GM19099 (cell line): Measurements from ENCODE around the gene ARL15.

Experiments
- POLR2A ChIP-seq: IDR thresholded peaks from 3 replicates; pipeline ENCODE4 v1.6.1; 2011; ENCODE audit warnings: low read depth; ENCODE audit not compliant: insufficient read length; ENCODE audit errors: extremely low read depth

Gene ARL15

DNA sequence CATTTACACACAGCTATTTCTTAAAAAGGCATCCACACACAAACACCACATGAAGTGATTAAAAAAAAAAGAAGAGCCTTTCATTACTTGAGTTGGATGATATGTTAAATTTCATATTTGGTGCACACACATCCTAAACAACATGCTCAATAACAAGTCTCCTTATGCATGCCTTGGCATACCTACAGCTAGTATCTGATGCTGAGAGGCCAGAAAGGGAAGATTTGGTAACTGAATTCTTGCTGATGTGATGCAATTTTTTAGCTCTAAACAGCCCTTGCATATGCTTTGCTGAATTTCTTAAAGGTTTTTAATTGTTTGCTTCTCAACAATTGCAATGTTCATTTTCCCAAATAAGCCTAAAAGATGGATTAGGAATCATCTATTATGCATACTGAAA lies 338.8 kb downstream of the ARL15 start:
- no peak for TF ChIP-seq POLR2A

DNA sequence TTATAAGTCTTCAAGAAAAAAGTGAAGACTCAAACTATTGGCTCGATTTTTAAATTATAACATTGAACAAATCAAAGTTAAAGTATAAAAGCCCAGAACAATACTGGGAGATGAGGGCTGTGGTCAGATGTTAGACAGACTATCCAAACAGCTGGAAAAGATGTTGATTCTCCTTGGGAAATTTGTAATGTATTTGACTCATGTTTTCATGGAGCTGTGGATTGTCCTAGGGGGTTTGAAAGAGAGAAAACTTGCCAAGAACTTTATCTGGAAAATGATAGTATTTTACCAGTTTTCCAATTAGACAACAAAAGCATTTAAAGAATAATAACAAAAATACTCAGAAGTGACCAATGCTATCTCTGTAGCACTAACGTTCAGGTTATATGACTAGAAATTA lies 339.2 kb downstream of the ARL15 start:
- no peak for TF ChIP-seq POLR2A

DNA sequence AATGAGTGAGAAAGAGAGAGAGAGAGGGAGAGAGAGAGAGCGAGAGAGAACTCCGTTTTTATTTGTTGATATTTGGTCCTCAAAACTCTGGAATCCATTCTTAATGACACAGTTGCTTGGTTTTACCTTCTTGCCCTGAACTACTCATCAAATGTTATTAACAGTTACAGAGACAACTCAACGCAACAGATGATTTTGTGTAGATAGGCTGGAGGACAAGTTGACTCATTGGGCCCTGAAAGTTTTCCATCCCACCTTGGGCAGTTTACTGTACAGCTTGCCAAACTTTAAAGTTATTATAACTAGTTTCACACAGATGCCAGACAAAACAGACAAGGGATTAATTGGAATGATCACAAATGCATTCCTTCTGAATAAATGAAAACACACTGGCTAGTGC lies 339.9 kb downstream of the ARL15 start:
- TF ChIP-seq POLR2A = no peak

DNA sequence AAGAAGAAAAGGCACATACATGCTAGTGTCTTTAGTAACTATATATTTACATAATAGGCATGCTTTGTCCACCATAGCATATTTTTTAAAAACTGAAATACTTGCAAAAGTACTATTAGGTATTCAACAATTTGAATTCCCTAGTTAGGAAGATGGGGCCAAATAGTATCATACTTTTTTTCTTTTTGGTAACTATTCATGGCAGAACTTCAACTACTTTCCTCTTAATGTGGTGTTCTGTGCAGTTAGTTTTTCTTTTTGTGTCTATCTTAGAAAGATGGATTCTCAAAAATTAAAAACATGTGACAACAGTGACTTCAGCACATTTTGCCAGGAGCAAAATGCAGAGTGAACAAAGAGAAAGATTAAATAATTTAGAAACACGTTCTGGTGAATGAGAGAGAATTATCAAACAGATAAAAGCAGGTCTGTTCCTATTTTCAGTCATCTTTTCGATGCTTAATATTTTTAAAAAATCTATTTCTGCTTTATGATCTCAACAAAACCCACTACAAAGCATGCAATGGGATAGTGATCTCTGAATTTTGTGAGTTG lies 341.1 kb downstream of the ARL15 start:
- no peak for TF ChIP-seq POLR2A

DNA sequence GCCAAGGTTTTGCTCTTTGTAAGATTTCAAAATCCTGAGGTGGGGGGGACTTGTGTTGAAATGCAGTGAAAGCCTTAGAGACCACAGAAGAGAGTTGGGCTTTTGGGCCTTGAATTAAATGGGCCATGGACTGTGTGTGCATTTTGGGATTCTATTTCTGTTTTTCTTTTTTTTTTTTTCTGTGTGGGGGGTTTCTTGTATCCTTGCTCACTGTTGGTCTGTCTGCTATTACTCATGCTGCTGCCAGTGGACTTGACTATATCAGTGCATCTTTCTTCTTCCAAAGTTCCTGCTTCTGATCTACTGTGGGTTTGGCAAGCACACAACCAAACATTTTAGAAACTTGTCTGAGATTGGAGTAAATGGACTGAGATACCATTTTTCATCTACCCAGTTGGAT lies 344.9 kb downstream of the ARL15 start:
- TF ChIP-seq POLR2A = no peak

DNA sequence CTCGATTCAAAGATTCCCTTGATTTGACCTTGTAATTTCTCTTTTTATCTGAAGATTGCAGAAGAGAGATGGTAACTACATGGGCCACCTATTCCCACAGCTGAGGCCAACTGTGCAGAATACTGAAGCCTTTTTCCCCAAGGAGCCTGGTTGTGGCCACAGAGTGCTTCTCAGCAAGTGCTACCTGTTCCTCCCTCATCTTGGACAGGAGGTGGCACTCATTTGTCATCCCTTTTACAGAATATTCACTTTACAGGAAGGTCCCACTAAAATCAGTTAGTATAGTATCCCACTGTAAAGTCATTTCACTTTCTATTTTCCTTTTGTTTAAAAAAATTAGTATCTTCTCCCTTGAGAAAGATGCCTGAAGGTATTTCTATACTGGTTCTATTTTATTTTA lies 346.4 kb downstream of the ARL15 start:
- TF ChIP-seq POLR2A = no peak

DNA sequence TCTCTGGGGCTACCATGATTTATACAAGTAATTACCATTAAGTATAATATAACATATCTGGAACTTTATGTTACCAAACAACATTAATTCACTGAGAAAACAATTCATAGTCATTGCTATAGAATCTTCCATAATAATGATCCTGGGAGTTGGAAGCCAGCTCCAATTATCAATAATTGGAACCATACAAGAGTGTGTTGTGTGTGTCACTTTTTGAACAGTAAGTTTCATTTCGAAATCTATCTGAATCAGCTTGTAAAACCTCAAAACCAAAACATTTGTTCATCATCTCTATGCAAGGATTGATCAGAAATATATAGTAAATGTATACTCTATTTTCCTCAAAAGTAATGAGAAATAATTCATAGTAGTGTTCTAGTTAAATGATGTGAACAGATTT lies 348.1 kb downstream of the ARL15 start:
- no peak for TF ChIP-seq POLR2A

DNA sequence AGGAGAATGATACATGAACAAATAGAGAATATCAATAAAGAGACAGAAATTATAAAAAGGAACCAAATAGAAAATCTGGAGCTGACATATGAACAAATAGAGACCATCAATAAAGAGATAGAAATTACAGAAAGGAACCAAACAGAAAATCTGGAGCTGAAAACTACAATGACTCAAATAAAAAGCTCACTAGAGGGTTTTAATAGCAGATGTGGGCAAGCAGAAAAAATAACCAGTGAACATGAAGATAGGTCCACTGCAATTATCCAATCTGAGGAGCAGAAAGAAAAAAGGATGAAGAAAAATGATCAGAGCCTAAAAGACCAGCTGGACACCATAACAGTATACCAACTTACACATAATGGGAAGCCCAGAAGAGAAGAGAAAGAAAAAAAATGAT lies 353.7 kb downstream of the ARL15 start:
- TF ChIP-seq POLR2A = no peak

DNA sequence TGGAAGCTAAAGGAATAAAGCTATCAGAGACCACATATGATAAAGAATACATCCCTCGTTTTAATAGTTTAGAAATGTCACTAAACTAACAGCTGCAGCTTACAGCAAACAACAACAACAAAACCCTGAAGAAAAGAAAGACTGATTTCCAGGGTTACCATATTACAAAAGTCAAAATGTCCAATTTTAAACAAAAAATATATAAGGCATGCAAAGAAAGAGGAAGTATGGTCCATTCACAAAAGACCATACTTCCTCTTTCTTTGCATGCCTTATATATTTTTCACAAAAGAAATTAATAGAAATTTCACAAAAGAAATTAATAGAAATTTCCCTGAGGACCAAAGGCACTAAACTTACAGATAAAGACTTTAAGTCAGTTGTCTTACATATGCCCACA lies 354.2 kb downstream of the ARL15 start:
- TF ChIP-seq POLR2A = no peak

DNA sequence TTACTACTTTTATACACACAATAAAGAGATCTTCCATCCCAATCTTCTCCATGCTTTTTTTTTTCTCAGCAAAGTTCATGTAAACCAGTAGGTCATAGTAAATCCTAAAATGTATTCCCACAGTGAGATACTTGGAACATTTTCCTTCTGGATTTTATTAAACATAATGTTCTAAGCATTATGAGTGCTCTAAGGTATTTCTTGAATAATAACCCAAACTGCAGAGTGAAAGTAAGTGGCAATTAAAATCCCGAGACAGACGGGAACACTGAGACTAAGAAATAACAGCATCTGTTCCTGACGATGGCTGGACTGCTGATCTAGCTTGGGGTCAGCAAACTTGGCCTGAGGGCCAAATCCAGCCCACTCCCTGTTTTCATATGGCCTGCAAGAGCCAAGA lies 359.8 kb downstream of the ARL15 start:
- TF ChIP-seq POLR2A = no peak

DNA sequence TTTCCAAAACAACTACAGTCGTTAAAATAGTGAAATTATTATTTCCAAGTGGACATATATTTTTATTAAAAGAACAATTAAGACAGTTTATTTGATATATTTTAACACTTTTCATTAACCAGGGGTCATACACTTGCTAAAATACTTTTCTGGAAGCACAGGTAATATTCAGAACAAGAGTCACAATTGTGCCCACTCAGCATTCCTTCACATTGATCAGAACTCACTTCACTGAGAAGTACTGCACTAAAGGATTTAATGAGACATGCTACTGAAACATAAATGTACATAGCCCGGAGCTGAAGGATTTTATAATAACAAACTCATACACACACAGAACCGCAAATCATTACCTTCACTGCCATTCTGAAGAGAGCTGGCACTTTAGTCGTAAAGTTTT lies 361.8 kb downstream of the ARL15 start:
- no peak for TF ChIP-seq POLR2A

DNA sequence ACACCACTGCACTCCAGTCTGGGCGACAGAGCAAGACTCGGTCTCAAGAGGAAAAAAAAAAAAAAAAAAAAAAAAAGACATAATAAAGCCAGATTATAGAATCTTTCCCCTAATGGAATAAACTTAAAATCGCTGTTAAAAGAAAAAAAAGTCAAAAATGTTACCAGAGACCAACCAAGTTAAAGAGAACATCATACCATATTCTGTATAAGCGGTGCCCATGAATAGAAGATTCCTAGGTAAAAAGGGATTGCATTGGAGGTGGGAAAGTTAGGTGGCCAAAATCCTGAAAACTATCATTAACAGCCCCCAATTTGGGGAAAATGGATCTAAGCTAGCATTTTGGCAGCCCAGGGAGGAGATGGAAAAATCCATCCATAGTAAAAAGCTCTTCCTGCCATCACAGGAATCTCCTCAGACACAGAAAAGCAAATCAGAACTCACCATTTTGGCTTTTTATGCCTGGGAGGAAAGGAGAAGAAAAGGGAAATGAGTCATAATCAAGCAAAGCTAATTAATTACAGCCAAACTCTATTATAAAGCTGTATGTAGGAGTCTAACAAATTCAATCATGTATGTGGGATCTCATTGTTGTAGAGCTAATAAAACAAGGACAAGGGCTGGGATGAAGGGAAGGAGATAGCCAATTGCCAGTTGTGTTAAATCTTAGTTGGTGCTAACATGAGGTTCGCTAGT lies 363.8 kb downstream of the ARL15 start:
- no peak for TF ChIP-seq POLR2A

DNA sequence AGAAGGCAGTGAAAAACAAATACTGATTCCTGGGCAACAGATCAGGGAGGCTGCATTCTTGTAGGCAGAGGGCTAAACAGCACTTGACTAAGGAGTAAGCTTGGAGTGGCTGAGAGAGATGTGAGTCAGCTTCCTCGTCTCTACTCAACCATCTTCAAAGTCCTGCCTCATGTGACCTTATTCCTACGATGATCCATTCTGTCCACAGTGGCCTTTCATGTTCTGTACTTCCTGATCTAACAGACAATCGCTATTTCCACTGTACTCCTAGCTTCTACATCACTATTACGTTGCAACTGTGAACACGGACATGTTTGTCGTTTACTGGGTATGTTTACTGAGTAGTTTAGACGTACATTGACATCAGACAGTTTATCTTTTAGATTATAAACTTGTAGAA lies 365.4 kb downstream of the ARL15 start:
- no peak for TF ChIP-seq POLR2A

DNA sequence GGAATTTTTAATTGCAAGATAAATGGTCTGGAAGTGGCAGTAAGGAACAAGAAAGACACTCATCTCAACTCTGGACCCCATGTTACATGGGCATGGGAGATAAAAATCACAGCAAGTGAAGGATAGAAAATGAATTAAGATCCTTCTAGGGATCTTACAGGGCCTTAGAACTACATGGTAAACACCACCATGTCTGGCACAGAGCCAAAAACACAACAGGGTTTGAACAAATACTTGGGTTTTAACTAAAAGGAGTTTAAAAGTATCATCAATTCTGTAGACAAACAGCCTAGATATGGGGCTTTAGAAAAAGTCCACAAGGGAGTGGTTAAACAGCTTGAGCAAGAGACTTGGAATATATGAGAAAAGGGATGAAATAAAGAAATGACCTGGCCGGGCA lies 366.4 kb downstream of the ARL15 start:
- no peak for TF ChIP-seq POLR2A

DNA sequence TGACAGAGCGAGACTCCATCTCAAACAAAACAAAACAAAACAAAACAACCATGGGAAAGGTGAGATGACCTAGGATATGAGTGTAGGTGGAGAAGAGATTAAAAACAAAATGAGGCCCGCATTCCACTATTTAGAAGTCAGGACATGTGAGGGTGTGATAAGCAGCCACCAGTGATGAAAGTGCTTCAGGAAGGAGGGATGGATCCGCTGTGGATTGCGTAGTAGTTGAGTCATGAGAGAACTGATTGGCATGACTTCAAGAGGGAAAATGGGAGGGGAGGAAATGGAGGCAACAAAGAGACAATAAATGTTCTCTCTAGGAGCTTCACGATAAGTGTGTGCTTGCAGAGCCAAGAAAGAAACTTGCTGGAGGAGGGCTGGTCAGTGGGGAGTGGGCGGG lies 367.6 kb downstream of the ARL15 start:
- no peak for TF ChIP-seq POLR2A

DNA sequence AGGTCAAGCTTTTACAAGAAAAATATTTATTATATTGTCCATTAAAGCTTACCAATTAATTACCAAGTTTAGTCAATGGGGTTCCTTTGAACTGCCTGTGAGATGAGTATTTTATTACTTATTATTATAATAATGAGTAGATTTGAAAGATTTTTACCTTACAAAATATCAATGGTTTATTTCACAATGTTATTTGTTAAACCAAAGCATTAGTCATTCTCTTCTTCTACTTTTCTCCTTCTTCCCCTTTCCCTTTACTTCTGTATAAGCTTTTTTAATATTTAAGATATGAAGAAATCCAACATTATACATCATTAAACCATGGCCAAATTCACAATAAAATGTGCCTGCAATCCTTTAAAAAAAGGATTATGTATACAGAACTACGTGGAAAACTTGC lies 369.5 kb downstream of the ARL15 start:
- TF ChIP-seq POLR2A = no peak

DNA sequence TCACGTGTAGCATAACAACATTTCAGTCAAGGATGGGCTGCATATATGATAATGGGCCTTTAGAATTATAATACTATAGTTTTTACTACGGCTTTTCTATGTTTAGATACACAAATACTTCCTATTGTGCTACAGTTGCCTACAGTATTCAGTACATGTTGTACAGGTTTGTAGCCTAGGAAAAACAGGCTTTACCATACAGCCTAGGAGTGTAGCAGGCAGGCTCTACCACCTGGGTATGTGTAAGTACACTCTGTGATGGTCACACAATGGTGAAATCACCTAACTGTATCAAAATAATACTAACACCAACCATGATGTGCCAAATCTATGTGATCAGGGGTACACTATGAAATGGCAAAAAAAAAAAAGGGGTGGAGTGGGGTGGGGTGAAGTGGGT lies 372.9 kb downstream of the ARL15 start:
- TF ChIP-seq POLR2A = no peak
